B cell (primary cell): Measurements from ENCODE around the gene XYLT1. TPM values are rescaled to one million over a fixed set of nuclear protein-coding genes. Genes with fewer than 3 reads are reported as not detected.

ENCODE experiments used
- ATAC-seq: fragments of 200-7000 bp; cut with Tn5 transposase; one replicate; pipeline ENCODE4 v1.10.0; 2021; ENCODE audit warnings: low read depth, mild to moderate bottlenecking, moderate number of reproducible peaks, moderate library complexity
- CTCF ChIA-PET: fragments of 350-600 bp; sonication (Branson Sonifier 250); formaldehyde crosslinking; loops from one replicate; lab custom pipeline; 2021; ENCODE audit warnings: antibody characterized with exemption, inconsistent platforms; lab: Charles Lee
- POLR2A ChIA-PET: fragments of 350-600 bp; sonication (Branson Sonifier 250); formaldehyde crosslinking; loops from one replicate; lab custom pipeline; 2021; ENCODE audit warnings: antibody characterized with exemption; lab: Charles Lee
- DNase-seq: peaks from one replicate; pipeline ENCODE4 v3.0.0; 2013
- H2AFZ ChIP-seq: 2 replicates; pipeline ENCODE4 v1.6.1; 2012; ENCODE audit warnings: mild to moderate bottlenecking, low read depth, low read length; ENCODE audit not compliant: insufficient read depth, poor library complexity, severe bottlenecking
- H3K27ac ChIP-seq, 2 donors: 1 replicate in 1 of 2; 2 replicates in 1 of 2; pipeline ENCODE4 v1.5.1; 2012 to 2013; ENCODE audit warnings: low read length in 2 of 2, mild to moderate bottlenecking in 2 of 2, moderate library complexity in 1 of 2
- H3K27me3 ChIP-seq, 4 experiments: fragments of 200-600 bp in 1 of 4; sonication (generic) in 1 of 4; replicated peaks in 1 of 4; 1 replicate in 2 of 4; 2 replicates in 2 of 4; pipeline versions ENCODE4 v1.6.1 to v1.7.0; 2013 to 2016; ENCODE audit warnings: low read length in 3 of 4, mild to moderate bottlenecking in 2 of 4, mixed read lengths in 1 of 4, moderate library complexity in 1 of 4; ENCODE audit not compliant: insufficient read depth in 4 of 4, control insufficient read depth in 3 of 4; ENCODE audit errors: control extremely low read depth in 1 of 4
- H3K36me3 ChIP-seq, 2 experiments: replicated peaks in 1 of 2; 1 replicate in 1 of 2; 2 replicates in 1 of 2; pipeline versions ENCODE4 v1.6.1 to v1.7.1; 2013; ENCODE audit warnings: low read length in 1 of 2; ENCODE audit not compliant: insufficient read depth in 2 of 2, control insufficient read depth in 1 of 2; ENCODE audit errors: control extremely low read depth in 1 of 2, extremely low read depth in 1 of 2
- H3K4me1 ChIP-seq, 2 donors: fragments of 200-600 bp in 1 of 2; sonication (generic) in 1 of 2; 1 replicate in 1 of 2; 2 replicates in 1 of 2; pipeline versions ENCODE4 v1.5.1 to v1.6.1; 2013 to 2017; ENCODE audit warnings: low read length in 2 of 2; ENCODE audit not compliant: control insufficient read depth in 2 of 2, insufficient read depth in 2 of 2
- H3K4me2 ChIP-seq: replicated peaks from 2 replicates; pipeline ENCODE3; 2012; ENCODE audit warnings: mild to moderate bottlenecking, low read depth, low read length; ENCODE audit not compliant: poor library complexity, severe bottlenecking
- H3K4me3 ChIP-seq, 5 experiments: fragments of 200-600 bp in 1 of 5; sonication (generic) in 1 of 5; 1 replicate in 3 of 5; 2 replicates in 2 of 5; pipeline versions ENCODE4 v1.5.1 to v1.7.0; 2011 to 2016; ENCODE audit warnings: low read length in 4 of 5, mild to moderate bottlenecking in 4 of 5, low read depth in 2 of 5, control low read depth in 1 of 5, moderate library complexity in 1 of 5; ENCODE audit not compliant: insufficient read depth in 1 of 5; ENCODE audit errors: control extremely low read depth in 1 of 5, extremely low read depth in 1 of 5
- H3K79me2 ChIP-seq: fragments of 200-600 bp; sonication (generic); one replicate; pipeline ENCODE4 v1.6.0; 2016; ENCODE audit warnings: low read length; ENCODE audit not compliant: control insufficient read depth, insufficient read depth
- H3K9ac ChIP-seq: fragments of 200-600 bp; sonication (generic); 2 replicates; pipeline ENCODE4 v1.6.1; 2017; ENCODE audit warnings: mild to moderate bottlenecking, low read length, moderate library complexity
- H3K9me3 ChIP-seq, 3 donors: one replicate each; pipeline versions ENCODE4 v1.6.1 to v1.7.1; 2013; ENCODE audit warnings: low read length in 2 of 3; ENCODE audit not compliant: control insufficient read depth in 2 of 3, insufficient read depth in 1 of 3; ENCODE audit errors: control extremely low read depth in 1 of 3
- H4K20me1 ChIP-seq: 2 replicates; pipeline ENCODE4 v1.6.0; 2012; ENCODE audit warnings: mild to moderate bottlenecking, low read length; ENCODE audit not compliant: insufficient read depth, control insufficient read depth, poor library complexity, severe bottlenecking
- H3K27ac Mint-ChIP-seq: one replicate; pipeline ENCODE4 v1.8.0; 2021; ENCODE audit warnings: mixed read lengths
- H3K27me3 Mint-ChIP-seq: one replicate; pipeline ENCODE4 v1.8.0; 2021; ENCODE audit warnings: mixed read lengths
- H3K4me1 Mint-ChIP-seq: one replicate; pipeline ENCODE4 v1.8.0; 2021; ENCODE audit warnings: mixed read lengths
- H3K4me3 Mint-ChIP-seq: one replicate; pipeline ENCODE4 v1.8.0; 2021; ENCODE audit warnings: mixed read lengths
- H3K9me3 Mint-ChIP-seq: one replicate; pipeline ENCODE4 v1.8.0; 2022; ENCODE audit warnings: mixed read lengths; ENCODE audit not compliant: insufficient read depth
- CTCF ChIP-seq: fragments of 200-600 bp; IDR thresholded peaks from one replicate; pipeline ENCODE4 v1.8.0; 2022; ENCODE audit warnings: antibody characterized with exemption, mild to moderate bottlenecking
- EZH2 ChIP-seq: IDR thresholded peaks from 2 replicates; pipeline ENCODE4 v1.6.1; 2012; ENCODE audit warnings: borderline replicate concordance, low read depth, mild to moderate bottlenecking, moderate library complexity, low read length; ENCODE audit not compliant: insufficient read depth, poor library complexity, severe bottlenecking
- whole genome bisulfite sequencing: methylation state at CpG from one replicate; pipeline ENCODE4 v1.1.5; 2013; ENCODE audit warnings: missing lambda C conversion rate; ENCODE audit not compliant: insufficient coverage; 5-methylcytosine and 5-hydroxymethylcytosine counted together
- intact Hi-C: fragments of 100-400 bp; cut with micrococcal nuclease; formaldehyde crosslinking; loops from one replicate; pipeline ENCODE4 v1.10.0; 2022
- polyA plus RNA-seq: library from polyadenylated mRNA; depleted of rRNA; stranded (reverse); fragments of >200 nt; gene quantifications from 2 replicates; pipeline ENCODE4 v1.2.3, GENCODE V29; 2012
- total RNA-seq, 2 donors: library from RNA; stranded (reverse); fragments of 120-200 nt in 1 of 2; gene quantifications; 1 replicate in 1 of 2; 2 replicates in 1 of 2; pipeline versions ENCODE4 v1.2.3 to v1.2.4, GENCODE V29; 2013 to 2022

Gene XYLT1
- total and polyA plus RNA-seq, 2 donors (not counting 1 experiment from before 2014, with no cell fraction given), result 8.7 to 59.6 TPM

- Histone ChIP-seq H2AFZ (no peak overlapping the region), H3K79me2 (peaks cover 65% of the 10 kb centered on the region), H3K27ac (no peak overlapping the region), H3K9me3 (no peaks in the 10 kb centered on the region), H3K36me3 (peaks cover 0 to 3% of the 10 kb centered on the region in 2 experiments), H4K20me1 (peaks cover 46% of the 10 kb centered on the region), H3K4me3 (no peak overlapping the region), H3K9ac (no peak overlapping the region), H3K4me1 (peaks cover 45 to 46% of the 10 kb centered on the region in 2 donors), H3K27me3 (no peaks in the 10 kb centered on the region), H3K4me2 (no peak overlapping the region)
- DNase-seq (no peak), ATAC-seq (no peak)
- Mint-ChIP-seq H3K4me3 (no peak overlapping the region), H3K27ac (no peak overlapping the region), H3K9me3 (no peaks in the 10 kb centered on the region), H3K27me3 (no peaks in the 10 kb centered on the region), H3K4me1 (peaks cover 69% of the 10 kb centered on the region)
- ChIA-PET CTCF (interaction anchor here (1.2 to 4.1 kb wide), 3 partner anchors 25 to 191 kb away, joined by 3 to 38 read pairs (median 3); no protein-coding TSS in a partner anchor), POLR2A (no interaction called here)
- TF ChIP-seq EZH2 (no peak), CTCF (no peak)
- intact Hi-C loops, result no loop called here
- 100% methylated on average over 7 of the region's 10 CpGs for WGBS
Measured at GRCh38 chr16:17276610-17277009, 194.2 kb downstream of the XYLT1 start.

- ChIA-PET CTCF (interaction anchor here (1.2 to 4.1 kb wide), 3 partner anchors 25 to 191 kb away, joined by 3 to 38 read pairs (median 3); no protein-coding TSS in a partner anchor), POLR2A (no interaction called here)
- H3K9ac ChIP-seq, result no peak overlapping the region
- intact Hi-C loops, result no loop called here
- no peak overlapping the region for H2AFZ ChIP-seq
- Mint-ChIP-seq H3K27ac (no peak overlapping the region), H3K9me3 (no peaks in the 10 kb centered on the region), H3K4me1 (peaks cover 70% of the 10 kb centered on the region), H3K4me3 (no peak overlapping the region), H3K27me3 (no peaks in the 10 kb centered on the region)
- no peak overlapping the region for H3K4me3 ChIP-seq
- no peak overlapping the region for H3K27ac ChIP-seq
- H3K79me2 ChIP-seq, result peaks cover 65% of the 10 kb centered on the region
- TF ChIP-seq EZH2 (no peak), CTCF (no peak)
- H3K36me3 ChIP-seq, result peaks cover 0 to 3% of the 10 kb centered on the region in 2 experiments
- no peak overlapping the region for H3K4me2 ChIP-seq
- no peaks in the 10 kb centered on the region for H3K9me3 ChIP-seq
- DNase-seq (no peak), ATAC-seq (no peak)
- 62% methylated on average over 3 of the region's 4 CpGs for WGBS
- peaks cover 41% of the 10 kb centered on the region in 2 donors for H3K4me1 ChIP-seq
- no peaks in the 10 kb centered on the region for H3K27me3 ChIP-seq
- H4K20me1 ChIP-seq, result peaks cover 46% of the 10 kb centered on the region
Measured at GRCh38 chr16:17276010-17276530, 194.7 kb downstream of the XYLT1 start.
